Neuronal stem cell (in vitro differentiated cells): ENCODE results near the gene C2orf68. TPM values are rescaled to one million over a fixed set of nuclear protein-coding genes. Genes with fewer than 3 reads are reported as not detected.

Experiments used
- DNase-seq: peaks from one replicate; pipeline ENCODE4 v3.0.0-alpha.2; 2013; ENCODE audit warnings: low spot score
- H2AFZ ChIP-seq: one replicate; pipeline ENCODE4 v1.6.1; 2013; ENCODE audit warnings: mild to moderate bottlenecking, low read length, inconsistent platforms
- H2AK5ac ChIP-seq: 2 replicates; pipeline ENCODE4 v1.6.1; 2013; ENCODE audit warnings: low read depth, mild to moderate bottlenecking, inconsistent platforms, low read length, moderate library complexity, mixed read lengths
- H2BK120ac ChIP-seq: 2 replicates; pipeline ENCODE4 v1.6.1; 2013; ENCODE audit warnings: low read depth, mild to moderate bottlenecking, inconsistent platforms, low read length, moderate library complexity, mixed read lengths
- H2BK12ac ChIP-seq: one replicate; pipeline ENCODE4 v1.6.1; 2013; ENCODE audit warnings: low read length, inconsistent platforms
- H2BK15ac ChIP-seq: 2 replicates; pipeline ENCODE4 v1.6.1; 2013; ENCODE audit warnings: mild to moderate bottlenecking, low read length, inconsistent platforms, mixed read lengths
- H2BK5ac ChIP-seq: one replicate; pipeline ENCODE4 v1.6.1; 2013; ENCODE audit warnings: inconsistent platforms, mild to moderate bottlenecking, low read length, moderate library complexity
- H3K14ac ChIP-seq: one replicate; pipeline ENCODE4 v1.6.1; 2013; ENCODE audit warnings: low read length, inconsistent platforms
- H3K18ac ChIP-seq: 2 replicates; pipeline ENCODE4 v1.6.1; 2013; ENCODE audit warnings: low read length, inconsistent platforms
- H3K23ac ChIP-seq: 2 replicates; pipeline ENCODE4 v1.6.1; 2013; ENCODE audit warnings: low read depth, mild to moderate bottlenecking, mixed read lengths, low read length, inconsistent platforms; ENCODE audit not compliant: poor library complexity
- H3K27ac ChIP-seq: replicated peaks from 3 replicates; pipeline ENCODE4 v1.5.1; 2013; ENCODE audit warnings: low read length, inconsistent platforms
- H3K27me3 ChIP-seq, 3 experiments: 2 replicates each; pipeline ENCODE4 v1.6.1; 2013; ENCODE audit warnings: low read length in 3 of 3, mild to moderate bottlenecking in 2 of 3, inconsistent platforms in 1 of 3, low read depth in 1 of 3, mixed read lengths in 1 of 3, moderate library complexity in 1 of 3; ENCODE audit not compliant: control insufficient read depth in 3 of 3, insufficient read depth in 3 of 3
- H3K36me3 ChIP-seq, 2 donors: replicated peaks in 1 of 2; 2 replicates each; pipeline ENCODE4 v1.6.1; 2013; ENCODE audit warnings: low read length in 2 of 2; ENCODE audit not compliant: control insufficient read depth in 2 of 2, insufficient read depth in 2 of 2
- H3K4ac ChIP-seq: 2 replicates; pipeline ENCODE4 v1.6.1; 2013; ENCODE audit warnings: inconsistent platforms, mild to moderate bottlenecking, low read length, moderate library complexity
- H3K4me1 ChIP-seq, 2 donors: 1 replicate in 1 of 2; 2 replicates in 1 of 2; pipeline ENCODE4 v1.6.1; 2013; ENCODE audit warnings: low read length in 2 of 2, low read depth in 1 of 2; ENCODE audit not compliant: control insufficient read depth in 2 of 2, insufficient read depth in 1 of 2
- H3K4me2 ChIP-seq: one replicate; pipeline ENCODE4 v1.6.1; 2013; ENCODE audit warnings: mild to moderate bottlenecking, low read length, inconsistent platforms; ENCODE audit not compliant: insufficient read depth, poor library complexity, severe bottlenecking
- H3K4me3 ChIP-seq, 2 donors: 2 replicates each; pipeline ENCODE4 v1.5.1; 2013; ENCODE audit warnings: low read length in 2 of 2, mild to moderate bottlenecking in 2 of 2, inconsistent platforms in 1 of 2, moderate library complexity in 1 of 2
- H3K79me1 ChIP-seq: one replicate; pipeline ENCODE4 v1.6.1; 2013; ENCODE audit warnings: low read depth, mild to moderate bottlenecking, inconsistent platforms, low read length, moderate library complexity
- H3K9ac ChIP-seq: one replicate; pipeline ENCODE4 v1.6.1; 2013; ENCODE audit warnings: mild to moderate bottlenecking, low read depth, low read length, inconsistent platforms; ENCODE audit not compliant: poor library complexity
- H3K9me3 ChIP-seq, 2 donors: replicated peaks in 1 of 2; 2 replicates each; pipeline versions ENCODE3 to v1.6.1; 2013; ENCODE audit warnings: low read length in 2 of 2, mild to moderate bottlenecking in 2 of 2, inconsistent platforms in 1 of 2, low read depth in 1 of 2, mixed read lengths in 1 of 2, moderate library complexity in 1 of 2; ENCODE audit not compliant: control insufficient read depth in 2 of 2, insufficient read depth in 1 of 2
- H4K8ac ChIP-seq: one replicate; pipeline ENCODE4 v1.6.1; 2013; ENCODE audit warnings: low read depth, mild to moderate bottlenecking, inconsistent platforms, low read length, moderate library complexity
- H4K91ac ChIP-seq: one replicate; pipeline ENCODE4 v1.6.1; 2013; ENCODE audit warnings: low read length, low read depth, mild to moderate bottlenecking, inconsistent platforms; ENCODE audit not compliant: poor library complexity
- WGBS, 2 donors: extraction: QIAGEN DNeasy Blood & Tissue Kit; methylation state at CpG; one replicate each; pipeline ENCODE4 v1.1.7; 2013; ENCODE audit warnings: missing lambda C conversion rate in 2 of 2, mixed read lengths in 1 of 2; ENCODE audit not compliant: insufficient read length in 2 of 2, insufficient replicate concordance in 1 of 2; ENCODE audit errors: extremely low coverage in 2 of 2; 5-methylcytosine and 5-hydroxymethylcytosine counted together
- small RNA-seq: library from polyadenylated mRNA; stranded (forward); fragments of <200 nt; extraction: miRNeasy Mini kit (QIAGEN cat#:217004); gene quantifications from one replicate; pipeline ENCODE3, GENCODE V24; 2013; ENCODE audit not compliant: insufficient read depth

Gene C2orf68

DNA sequence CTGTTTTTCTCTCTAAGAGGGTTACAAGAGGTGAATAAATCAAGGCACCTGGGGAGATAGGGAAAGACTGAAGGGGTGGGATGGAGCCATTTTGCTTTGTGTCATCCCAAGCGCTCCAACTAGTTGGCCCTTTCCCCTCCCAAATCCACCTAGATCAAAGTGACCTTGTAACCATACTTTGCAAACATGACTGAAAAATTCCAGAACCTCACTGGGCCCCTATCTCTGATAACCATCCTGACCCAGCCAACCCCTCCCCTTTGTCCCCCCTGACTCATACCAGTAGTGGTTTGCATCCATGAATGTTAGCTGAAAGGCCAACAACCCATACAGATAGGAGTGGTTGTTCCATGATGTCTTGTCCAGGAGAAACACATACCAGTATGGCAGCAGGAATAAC, 53.7 kb downstream of the C2orf68 start:
- Histone ChIP-seq H2AFZ (no peak overlapping the region), H4K91ac (no peak overlapping the region), H2BK120ac (no peak overlapping the region), H3K4ac (no peak overlapping the region), H3K4me2 (no peak overlapping the region), H3K79me1 (peaks cover 4% of the 10 kb centered on the region), H2AK5ac (no peak overlapping the region), H3K9ac (no peak overlapping the region), H2BK5ac (no peak overlapping the region), H3K36me3 (peaks cover 21 to 58% of the 10 kb centered on the region in 2 donors), H3K4me1 (peaks cover 0 to 2% of the 10 kb centered on the region in 2 donors), H3K9me3 (no peaks in the 10 kb centered on the region), H3K23ac (no peak overlapping the region), H2BK15ac (no peak overlapping the region), H3K14ac (no peak overlapping the region), H3K27ac (no peak overlapping the region), H2BK12ac (no peak overlapping the region), H4K8ac (no peak overlapping the region), H3K18ac (no peak overlapping the region), H3K27me3 (no peaks in the 10 kb centered on the region), H3K4me3 (no peak overlapping the region)
- DNase-seq = no peak
- WGBS, 2 donors = no CpG with 5 or more reads among the region's 1 CpG

DNA sequence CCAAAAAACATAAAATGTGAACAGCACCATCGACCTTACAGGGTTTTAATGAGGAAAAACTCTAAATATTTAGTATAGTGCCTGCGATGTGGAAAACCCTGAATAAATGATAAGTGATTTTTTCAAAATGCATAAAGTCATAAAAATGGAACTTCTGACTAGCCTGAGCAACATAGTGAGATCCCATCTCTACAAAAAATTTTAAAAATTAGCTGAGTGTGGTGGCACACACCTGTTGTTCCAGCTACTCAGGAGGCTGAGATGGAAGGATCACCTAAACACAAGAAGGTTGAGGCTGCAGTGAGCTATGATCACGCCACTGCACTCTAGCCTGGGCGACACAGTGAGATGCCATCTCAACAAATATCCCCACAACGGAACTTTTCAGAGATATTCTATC, 54.7 kb downstream of the C2orf68 start:
- no peak for DNase-seq
- H2BK120ac ChIP-seq = no peak overlapping the region
- H2AK5ac ChIP-seq = no peak overlapping the region
- no peak overlapping the region for H3K14ac ChIP-seq
- no peaks in the 10 kb centered on the region for H3K27me3 ChIP-seq
- WGBS, 2 donors = no CpG with 5 or more reads among the region's 5 CpGs
- H3K27ac ChIP-seq = no peak overlapping the region
- H3K36me3 ChIP-seq = peaks cover 28 to 68% of the 10 kb centered on the region in 2 donors
- H3K4me3 ChIP-seq = no peak overlapping the region
- no peak overlapping the region for H3K9ac ChIP-seq
- H3K4ac ChIP-seq = no peak overlapping the region
- peaks cover 0 to 2% of the 10 kb centered on the region in 2 donors for H3K4me1 ChIP-seq
- no peak overlapping the region for H3K18ac ChIP-seq
- no peak overlapping the region for H2BK15ac ChIP-seq
- no peak overlapping the region for H2BK12ac ChIP-seq
- H3K23ac ChIP-seq = no peak overlapping the region
- no peak overlapping the region for H4K8ac ChIP-seq
- H4K91ac ChIP-seq = no peak overlapping the region
- H3K79me1 ChIP-seq = peaks cover 4% of the 10 kb centered on the region
- H3K4me2 ChIP-seq = no peak overlapping the region
- no peak overlapping the region for H2AFZ ChIP-seq
- no peak overlapping the region for H2BK5ac ChIP-seq
- H3K9me3 ChIP-seq = no peaks in the 10 kb centered on the region

Small RNA genes lying within 50 kb of the gene (small RNA-seq; reads per million reads assigned to genes)
- not detected for gene RN7SL126P
